H9 (cell line): ENCODE data around the gene POU5F1. TPM values are rescaled to one million over a fixed set of nuclear protein-coding genes. Genes with fewer than 3 reads are reported as not detected.

Source experiments
- DNase-seq: peaks from one replicate; pipeline ENCODE4 v3.0.0-alpha.2; 2017
- H2AFZ ChIP-seq: one replicate; pipeline ENCODE4 v1.6.1; 2013; ENCODE audit warnings: mild to moderate bottlenecking, low read length, control low read depth, moderate library complexity
- H2AK5ac ChIP-seq: 2 replicates; pipeline ENCODE4 v1.6.1; 2013; ENCODE audit warnings: low read length, control low read depth, mixed read lengths; ENCODE audit not compliant: insufficient read length
- H2BK120ac ChIP-seq: one replicate; pipeline ENCODE4 v1.6.1; 2013; ENCODE audit warnings: low read depth, mild to moderate bottlenecking, low read length, control low read depth, inconsistent platforms; ENCODE audit not compliant: poor library complexity, severe bottlenecking
- H2BK12ac ChIP-seq: 2 replicates; pipeline ENCODE4 v1.6.1; 2013; ENCODE audit warnings: low read length, control low read depth, mixed read lengths, low read depth; ENCODE audit not compliant: insufficient read length
- H2BK15ac ChIP-seq: 2 replicates; pipeline ENCODE4 v1.6.1; 2013; ENCODE audit warnings: low read depth, low read length, control low read depth
- H2BK20ac ChIP-seq: one replicate; pipeline ENCODE4 v1.6.1; 2013; ENCODE audit warnings: low read depth, mild to moderate bottlenecking, low read length, control low read depth, inconsistent platforms; ENCODE audit not compliant: poor library complexity, severe bottlenecking
- H2BK5ac ChIP-seq: 2 replicates; pipeline ENCODE4 v1.6.1; 2013; ENCODE audit warnings: low read length, control low read depth, mixed read lengths; ENCODE audit not compliant: insufficient read length
- H3K14ac ChIP-seq: 2 replicates; pipeline ENCODE4 v1.6.1; 2013; ENCODE audit warnings: low read length, control low read depth; ENCODE audit not compliant: insufficient read depth
- H3K18ac ChIP-seq: 2 replicates; pipeline ENCODE4 v1.6.1; 2013; ENCODE audit warnings: low read depth, mild to moderate bottlenecking, mixed read lengths, low read length, control low read depth; ENCODE audit not compliant: insufficient read length
- H3K23ac ChIP-seq: 2 replicates; pipeline ENCODE4 v1.6.1; 2013; ENCODE audit warnings: low read length, control low read depth, mixed read lengths, low read depth; ENCODE audit not compliant: insufficient read length
- H3K23me2 ChIP-seq: 2 replicates; pipeline ENCODE4 v1.6.1; 2013; ENCODE audit warnings: low read depth, mild to moderate bottlenecking, mixed read lengths, low read length, control low read depth; ENCODE audit not compliant: insufficient read length, poor library complexity, severe bottlenecking
- H3K27ac ChIP-seq: 2 replicates; pipeline ENCODE4 v1.5.1; 2013; ENCODE audit warnings: low read length, control low read depth, mixed read lengths, low read depth; ENCODE audit not compliant: insufficient read length
- H3K27me3 ChIP-seq: 2 replicates; pipeline ENCODE4 v1.6.1; 2013; ENCODE audit warnings: low read length, control low read depth, inconsistent platforms; ENCODE audit not compliant: insufficient read depth
- H3K4ac ChIP-seq: 2 replicates; pipeline ENCODE4 v1.6.1; 2013; ENCODE audit warnings: low read depth, mild to moderate bottlenecking, control low read depth, inconsistent platforms, low read length, moderate library complexity
- H3K4me1 ChIP-seq: 2 replicates; pipeline ENCODE4 v1.6.1; 2013; ENCODE audit warnings: low read length, control low read depth, inconsistent platforms; ENCODE audit not compliant: insufficient read depth
- H3K4me2 ChIP-seq: 2 replicates; pipeline ENCODE4 v1.6.1; 2013; ENCODE audit warnings: low read length, control low read depth, mixed read lengths; ENCODE audit not compliant: insufficient read length, insufficient read depth
- H3K56ac ChIP-seq: 2 replicates; pipeline ENCODE4 v1.6.1; 2013; ENCODE audit warnings: low read depth, mild to moderate bottlenecking, mixed read lengths, low read length, control low read depth; ENCODE audit not compliant: insufficient read length
- H3K79me1 ChIP-seq: 2 replicates; pipeline ENCODE4 v1.6.1; 2013; ENCODE audit warnings: low read depth, mild to moderate bottlenecking, moderate library complexity, low read length, control low read depth, inconsistent platforms; ENCODE audit not compliant: insufficient read depth, poor library complexity, severe bottlenecking
- H3K79me2 ChIP-seq: 2 replicates; pipeline ENCODE4 v1.6.1; 2013; ENCODE audit warnings: low read length, control low read depth, inconsistent platforms; ENCODE audit not compliant: insufficient read depth
- H3K9ac ChIP-seq: 2 replicates; pipeline ENCODE4 v1.6.1; 2013; ENCODE audit warnings: low read length, control low read depth, mixed read lengths; ENCODE audit not compliant: insufficient read length; ENCODE audit errors: extremely low read depth
- H3K9me3 ChIP-seq: one replicate; pipeline ENCODE4 v1.6.1; 2013; ENCODE audit warnings: low read depth, low read length, inconsistent platforms; ENCODE audit not compliant: control insufficient read depth
- H3T11ph ChIP-seq: one replicate; pipeline ENCODE4 v1.6.1; 2013; ENCODE audit warnings: mild to moderate bottlenecking, low read length, control low read depth, inconsistent platforms
- H4K20me1 ChIP-seq: one replicate; pipeline ENCODE4 v1.6.1; 2013; ENCODE audit not compliant: control insufficient read depth, insufficient read length, insufficient read depth
- H4K5ac ChIP-seq: 2 replicates; pipeline ENCODE4 v1.6.1; 2013; ENCODE audit warnings: low read depth, mild to moderate bottlenecking, mixed read lengths, low read length, control low read depth; ENCODE audit not compliant: insufficient read length
- H4K8ac ChIP-seq: replicated peaks from 2 replicates; pipeline ENCODE4 v1.6.1; 2013; ENCODE audit warnings: low read length, control low read depth, mixed read lengths, low read depth; ENCODE audit not compliant: insufficient read length
- H4K91ac ChIP-seq: 2 replicates; pipeline ENCODE4 v1.6.1; 2013; ENCODE audit warnings: low read depth, mild to moderate bottlenecking, moderate library complexity, mixed read lengths, low read length, control low read depth; ENCODE audit not compliant: insufficient read length
- H3K27ac Mint-ChIP-seq, 3 experiments: 2 replicates in 2 of 3; 3 replicates in 1 of 3; pipeline ENCODE4 v1.8.0; 2020 to 2021; ENCODE audit warnings: mixed read lengths in 3 of 3, mild to moderate bottlenecking in 1 of 3, moderate library complexity in 1 of 3
- H3K27me3 Mint-ChIP-seq: 2 replicates; pipeline ENCODE4 v1.8.0; 2021; ENCODE audit warnings: low read depth, mild to moderate bottlenecking, moderate library complexity, mixed read lengths
- H3K36me3 Mint-ChIP-seq, 3 experiments: 2 replicates in 2 of 3; 3 replicates in 1 of 3; pipeline ENCODE4 v1.8.0; 2020 to 2021; ENCODE audit warnings: low read depth in 3 of 3, mixed read lengths in 3 of 3; ENCODE audit not compliant: insufficient read depth in 1 of 3
- H3K4me1 Mint-ChIP-seq, 2 experiments: 2 replicates each; pipeline ENCODE4 v1.8.0; 2020; ENCODE audit warnings: mixed read lengths in 2 of 2
- H3K4me3 Mint-ChIP-seq, 2 experiments: 2 replicates in 1 of 2; 3 replicates in 1 of 2; pipeline ENCODE4 v1.8.0; 2020 to 2021; ENCODE audit warnings: mild to moderate bottlenecking in 2 of 2, mixed read lengths in 2 of 2, moderate library complexity in 1 of 2
- H3K9me3 Mint-ChIP-seq, 2 experiments: 2 replicates in 1 of 2; 3 replicates in 1 of 2; pipeline ENCODE4 v1.8.0; 2020; ENCODE audit warnings: mild to moderate bottlenecking in 2 of 2, mixed read lengths in 2 of 2, moderate library complexity in 1 of 2
- total RNA-seq: library from RNA; stranded (reverse); gene quantifications from 2 replicates; pipeline ENCODE4 v1.2.1, GENCODE V29; 2021
- TF ChIP-seq, protein P1 (sequence below): fragments of 200-600 bp; sonication (generic); conservative IDR thresholded peaks from 3 replicates; pipeline ENCODE4 v1.8.0; 2021; ENCODE audit warnings: antibody characterized with exemption, mild to moderate bottlenecking

POU5F1 gene
- total RNA-seq, 1 experiment from 2014 or later = 2,134 TPM

DNA sequence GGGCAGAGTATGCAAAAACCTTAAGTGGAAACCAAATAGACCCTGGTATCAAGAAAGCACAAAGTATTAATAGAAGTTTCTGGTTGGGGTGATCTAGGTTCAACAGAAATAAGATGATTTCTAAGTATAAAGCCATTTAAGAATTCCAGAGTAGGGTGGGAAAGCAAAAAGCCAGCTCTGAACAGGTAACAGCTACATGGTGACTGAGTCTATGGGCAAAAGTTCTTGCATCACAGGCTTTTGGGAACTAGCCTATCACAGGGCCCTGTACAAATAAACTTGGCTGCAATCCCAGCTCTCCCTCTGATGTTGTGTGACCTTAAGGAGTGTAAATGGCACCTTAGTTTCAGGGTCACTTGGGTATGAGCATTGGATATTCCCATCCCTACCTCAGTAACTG lies 6.6 kb downstream of the POU5F1 start:
- H3K14ac ChIP-seq = no peak overlapping the region
- H2BK20ac ChIP-seq = no peak overlapping the region
- no peak overlapping the region for H3T11ph ChIP-seq
- H4K91ac ChIP-seq = no peak overlapping the region
- H3K27me3 ChIP-seq = no peaks in the 10 kb centered on the region
- H3K23ac ChIP-seq = no peak overlapping the region
- H3K18ac ChIP-seq = no peak overlapping the region
- no peak overlapping the region for H4K5ac ChIP-seq
- H2BK5ac ChIP-seq = no peak overlapping the region
- no peaks in the 10 kb centered on the region for H4K20me1 ChIP-seq
- H2BK15ac ChIP-seq = no peak overlapping the region
- no peak overlapping the region for H3K27ac ChIP-seq
- H3K79me2 ChIP-seq = peaks cover 21% of the 10 kb centered on the region; the same call in 1 of the 2 replicates
- Mint-ChIP-seq H3K4me1 (peaks cover 62 to 67% of the 10 kb centered on the region in 2 experiments), H3K9me3 (no peaks in the 10 kb centered on the region), H3K4me3 (no peak overlapping the region), H3K36me3 (peaks cover 48 to 81% (median 61%) of the 10 kb centered on the region in 3 experiments; a peak in 6 of 7 replicates), H3K27ac (0 out of 7 replicates have a peak overlapping the region, but pooled peaks of 1 of the 3 experiments have one; percentile 51), H3K27me3 (no peaks in the 10 kb centered on the region; the same call in 1 of the 2 replicates)
- no peak overlapping the region for H3K56ac ChIP-seq
- H3K79me1 ChIP-seq = no peaks in the 10 kb centered on the region
- H4K8ac ChIP-seq = no peak overlapping the region
- no peak overlapping the region for H2BK12ac ChIP-seq
- H3K9ac ChIP-seq = no peak overlapping the region
- no peak overlapping the region for H2BK120ac ChIP-seq
- peaks cover 6% of the 10 kb centered on the region; the same call in 1 of the 2 replicates for H3K4me1 ChIP-seq
- H2AK5ac ChIP-seq = no peak overlapping the region
- H3K4ac ChIP-seq = no peak overlapping the region
- H3K23me2 ChIP-seq = peaks cover 10% of the 10 kb centered on the region
- TF ChIP-seq, protein P1, sequence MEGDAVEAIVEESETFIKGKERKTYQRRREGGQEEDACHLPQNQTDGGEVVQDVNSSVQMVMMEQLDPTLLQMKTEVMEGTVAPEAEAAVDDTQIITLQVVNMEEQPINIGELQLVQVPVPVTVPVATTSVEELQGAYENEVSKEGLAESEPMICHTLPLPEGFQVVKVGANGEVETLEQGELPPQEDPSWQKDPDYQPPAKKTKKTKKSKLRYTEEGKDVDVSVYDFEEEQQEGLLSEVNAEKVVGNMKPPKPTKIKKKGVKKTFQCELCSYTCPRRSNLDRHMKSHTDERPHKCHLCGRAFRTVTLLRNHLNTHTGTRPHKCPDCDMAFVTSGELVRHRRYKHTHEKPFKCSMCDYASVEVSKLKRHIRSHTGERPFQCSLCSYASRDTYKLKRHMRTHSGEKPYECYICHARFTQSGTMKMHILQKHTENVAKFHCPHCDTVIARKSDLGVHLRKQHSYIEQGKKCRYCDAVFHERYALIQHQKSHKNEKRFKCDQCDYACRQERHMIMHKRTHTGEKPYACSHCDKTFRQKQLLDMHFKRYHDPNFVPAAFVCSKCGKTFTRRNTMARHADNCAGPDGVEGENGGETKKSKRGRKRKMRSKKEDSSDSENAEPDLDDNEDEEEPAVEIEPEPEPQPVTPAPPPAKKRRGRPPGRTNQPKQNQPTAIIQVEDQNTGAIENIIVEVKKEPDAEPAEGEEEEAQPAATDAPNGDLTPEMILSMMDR = no peak
- no peak overlapping the region for H3K4me2 ChIP-seq
- DNase-seq = no peak
- no peaks in the 10 kb centered on the region for H3K9me3 ChIP-seq
- H2AFZ ChIP-seq = no peak overlapping the region
